H1 (cell line): ENCODE data around the gene ZNF280C. TPM values are rescaled to one million over a fixed set of nuclear protein-coding genes. Genes with fewer than 3 reads are reported as not detected.

Source experiments
- CTCF ChIA-PET: fragments of 300-600 bp; sonication (Branson Sonifier 250); formaldehyde crosslinking; loops from one replicate; lab custom pipeline; 2021; ENCODE audit not compliant: partially characterized antibody; lab: Charles Lee
- POLR2A ChIA-PET: fragments of 300-600 bp; sonication (Branson Sonifier 250); formaldehyde crosslinking; loops from one replicate; lab custom pipeline; 2021; ENCODE audit warnings: inconsistent platforms; ENCODE audit not compliant: partially characterized antibody; lab: Charles Lee
- DNase-seq, 2 experiments: peaks; one replicate each; pipeline versions ENCODE4 v3.0.0 to v3.0.0-alpha.2; 2010 to 2022; ENCODE audit warnings: low spot score in 2 of 2, low read depth in 1 of 2, mixed read lengths in 1 of 2
- FAIRE-seq: peaks from 2 replicates; lab custom pipeline; 2011; peaks lifted over from hg19 to GRCh38; lab: Jason Lieb, UNC
- H2AFZ ChIP-seq: 2 replicates; pipeline ENCODE4 v1.8.1; 2012; ENCODE audit warnings: low read length, inconsistent platforms
- H2AK5ac ChIP-seq: 2 replicates; pipeline ENCODE4 v1.6.1; 2013; ENCODE audit warnings: low read depth, low read length
- H2BK120ac ChIP-seq: replicated peaks from 2 replicates; pipeline ENCODE3; 2013; ENCODE audit warnings: low read depth, low read length, inconsistent platforms
- H2BK12ac ChIP-seq: 2 replicates; pipeline ENCODE4 v1.6.1; 2013; ENCODE audit warnings: low read depth, low read length
- H2BK15ac ChIP-seq: 2 replicates; pipeline ENCODE4 v1.6.1; 2013; ENCODE audit warnings: low read length
- H2BK20ac ChIP-seq: 2 replicates; pipeline ENCODE4 v1.6.1; 2013; ENCODE audit warnings: low read length
- H2BK5ac ChIP-seq: 2 replicates; pipeline ENCODE4 v1.6.1; 2013; ENCODE audit warnings: low read depth, low read length
- H3K14ac ChIP-seq: 2 replicates; pipeline ENCODE4 v1.6.1; 2013; ENCODE audit warnings: inconsistent platforms; ENCODE audit not compliant: insufficient read length
- H3K18ac ChIP-seq: 2 replicates; pipeline ENCODE4 v1.6.1; 2013; ENCODE audit warnings: low read length; ENCODE audit errors: extremely low read depth
- H3K23ac ChIP-seq: 2 replicates; pipeline ENCODE4 v1.6.1; 2013; ENCODE audit warnings: inconsistent platforms; ENCODE audit not compliant: insufficient read length
- H3K23me2 ChIP-seq: 2 replicates; pipeline ENCODE4 v1.6.1; 2013; ENCODE audit warnings: low read depth, low read length
- H3K27ac ChIP-seq: 2 replicates; pipeline ENCODE4 v1.6.1; 2011; ENCODE audit warnings: low read depth, low read length, inconsistent platforms
- H3K27me3 ChIP-seq, 4 experiments: replicated peaks in 1 of 4; 1 replicate in 1 of 4; 2 replicates in 3 of 4; pipeline versions ENCODE4 v1.6.1 to v1.8.1; 2011 to 2013; ENCODE audit warnings: low read length in 3 of 4, mild to moderate bottlenecking in 3 of 4, inconsistent platforms in 2 of 4, mixed read lengths in 2 of 4, moderate library complexity in 1 of 4; ENCODE audit not compliant: control insufficient read depth in 3 of 4, insufficient read depth in 3 of 4; ENCODE audit errors: extremely low read depth in 1 of 4
- H3K36me3 ChIP-seq, 4 experiments: 2 replicates each; pipeline versions ENCODE4 v1.6.1 to v1.8.1; 2011 to 2013; ENCODE audit warnings: mild to moderate bottlenecking in 4 of 4, low read length in 3 of 4, moderate library complexity in 2 of 4, control low read depth in 1 of 4, inconsistent platforms in 1 of 4; ENCODE audit not compliant: insufficient read depth in 4 of 4, control insufficient read depth in 2 of 4
- H3K4ac ChIP-seq: replicated peaks from 2 replicates; pipeline ENCODE3; 2013; ENCODE audit warnings: low read length, low read depth, mixed read lengths, inconsistent platforms; ENCODE audit not compliant: insufficient read length
- H3K4me1 ChIP-seq, 4 experiments: replicated peaks in 1 of 4; 1 replicate in 1 of 4; 2 replicates in 3 of 4; pipeline versions ENCODE4 v1.6.1 to v1.8.1; 2011 to 2013; ENCODE audit warnings: low read length in 3 of 4, inconsistent platforms in 2 of 4, mixed read lengths in 1 of 4; ENCODE audit not compliant: insufficient read depth in 4 of 4, control insufficient read depth in 3 of 4
- H3K4me2 ChIP-seq, 2 experiments: 2 replicates each; pipeline versions ENCODE4 v1.6.1 to v1.8.1; 2011 to 2013; ENCODE audit warnings: low read depth in 2 of 2, low read length in 2 of 2, control low read depth in 1 of 2, inconsistent platforms in 1 of 2, mild to moderate bottlenecking in 1 of 2; ENCODE audit not compliant: insufficient read depth in 1 of 2
- H3K4me3 ChIP-seq, 4 experiments: fragments of 200-600, 300-600 bp in 1 of 4; sonication (generic), shearing (Covaris generic), sonication (Bioruptor Twin) in 1 of 4; 2 replicates each; pipeline versions ENCODE4 v1.5.1 to v1.8.1; 2011 to 2016; ENCODE audit warnings: low read length in 4 of 4, low read depth in 3 of 4, control low read depth in 2 of 4, inconsistent platforms in 2 of 4, mild to moderate bottlenecking in 2 of 4, mixed read lengths in 1 of 4, moderate library complexity in 1 of 4; ENCODE audit not compliant: insufficient read depth in 2 of 4; ENCODE audit errors: extremely low read depth in 1 of 4
- H3K56ac ChIP-seq: replicated peaks from 2 replicates; pipeline ENCODE3; 2013; ENCODE audit warnings: low read depth, mild to moderate bottlenecking, mixed read lengths, low read length, inconsistent platforms; ENCODE audit not compliant: insufficient read length
- H3K79me1 ChIP-seq: 2 replicates; pipeline ENCODE4 v1.6.1; 2013; ENCODE audit warnings: low read depth, low read length, control low read depth
- H3K79me2 ChIP-seq, 2 experiments: 2 replicates each; pipeline versions ENCODE4 v1.6.1 to v1.8.1; 2012 to 2013; ENCODE audit warnings: low read length in 2 of 2, mild to moderate bottlenecking in 2 of 2, inconsistent platforms in 1 of 2; ENCODE audit not compliant: insufficient read depth in 2 of 2, control insufficient read depth in 1 of 2
- H3K9ac ChIP-seq, 4 experiments: replicated peaks in 1 of 4; 1 replicate in 1 of 4; 2 replicates in 3 of 4; pipeline versions ENCODE4 v1.6.1 to v1.8.1; 2011 to 2013; ENCODE audit warnings: low read depth in 3 of 4, low read length in 3 of 4, control low read depth in 2 of 4, mild to moderate bottlenecking in 2 of 4, moderate library complexity in 2 of 4, inconsistent platforms in 1 of 4; ENCODE audit errors: extremely low read depth in 1 of 4
- H3K9me3 ChIP-seq, 2 experiments: 2 replicates each; pipeline versions ENCODE4 v1.6.1 to v1.8.1; 2012 to 2013; ENCODE audit warnings: mild to moderate bottlenecking in 2 of 2, moderate library complexity in 2 of 2, control low read depth in 1 of 2, inconsistent platforms in 1 of 2, low read depth in 1 of 2, low read length in 1 of 2, mixed read lengths in 1 of 2; ENCODE audit not compliant: insufficient read depth in 2 of 2
- H4K20me1 ChIP-seq, 2 experiments: replicated peaks in 1 of 2; 2 replicates each; pipeline versions ENCODE3 to v1.8.1; 2011 to 2013; ENCODE audit warnings: inconsistent platforms in 2 of 2, low read length in 2 of 2, mild to moderate bottlenecking in 1 of 2; ENCODE audit not compliant: insufficient read depth in 2 of 2, control insufficient read depth in 1 of 2
- H4K5ac ChIP-seq: 2 replicates; pipeline ENCODE4 v1.6.1; 2013; ENCODE audit warnings: low read length, low read depth, mixed read lengths, inconsistent platforms; ENCODE audit not compliant: insufficient read length
- H4K8ac ChIP-seq: 2 replicates; pipeline ENCODE4 v1.8.0; 2013; ENCODE audit warnings: mild to moderate bottlenecking, moderate library complexity, low read length, inconsistent platforms; ENCODE audit not compliant: insufficient read depth; ENCODE audit errors: extremely low read depth
- H4K91ac ChIP-seq: replicated peaks from 2 replicates; pipeline ENCODE3; 2013; ENCODE audit warnings: low read length, mixed read lengths, inconsistent platforms; ENCODE audit not compliant: insufficient read length
- CTBP2 ChIP-seq: IDR thresholded peaks from 2 replicates; pipeline ENCODE4 v1.7.0; 2011; ENCODE audit warnings: borderline replicate concordance, mild to moderate bottlenecking, moderate library complexity, mixed read lengths, low read length; ENCODE audit not compliant: insufficient read depth, insufficient read length
- EZH2 ChIP-seq: fragments of 200-600 bp; sonication (generic); IDR thresholded peaks from 2 replicates; pipeline ENCODE4 v1.7.1; 2012; ENCODE audit warnings: low read depth, mild to moderate bottlenecking, moderate library complexity, low read length, inconsistent platforms; ENCODE audit not compliant: severe bottlenecking
- HDAC2 ChIP-seq, 2 experiments: fragments of 300-600 bp in 1 of 2; sonication (generic) in 1 of 2; IDR thresholded peaks; 2 replicates each; pipeline ENCODE4 v1.6.1; 2011 to 2012; ENCODE audit warnings: low read depth in 2 of 2, low read length in 2 of 2, mild to moderate bottlenecking in 2 of 2, moderate library complexity in 2 of 2, borderline replicate concordance in 1 of 2, inconsistent platforms in 1 of 2
- JUN ChIP-seq: IDR thresholded peaks from 2 replicates; pipeline ENCODE4 v1.6.1; 2011; ENCODE audit warnings: low read depth, mild to moderate bottlenecking, improper control_type of control experiment, low read length
- POLR2AphosphoS5 ChIP-seq: IDR thresholded peaks from 2 replicates; pipeline ENCODE4 v1.6.1; 2011; ENCODE audit warnings: low read depth, low read length
- SIN3A ChIP-seq, 2 experiments: IDR thresholded peaks in 1 of 2; conservative IDR thresholded peaks in 1 of 2; 2 replicates each; pipeline ENCODE4 v1.6.1; 2011 to 2012; ENCODE audit warnings: low read length in 2 of 2, improper control_type of control experiment in 1 of 2, low read depth in 1 of 2, mild to moderate bottlenecking in 1 of 2
- TEAD4 ChIP-seq: IDR thresholded peaks from 2 replicates; pipeline ENCODE4 v1.6.1; 2012; ENCODE audit warnings: low read depth, low read length, inconsistent platforms, mixed read lengths
- WGBS, 2 experiments: shearing (Covaris generic) in 1 of 2; methylation state at CpG; one replicate each; pipeline versions ENCODE4 v1.1.6 to v1.1.7; 2013 to 2015; ENCODE audit warnings: low lambda C conversion rate in 2 of 2, mixed read lengths in 2 of 2, inconsistent platforms in 1 of 2, low coverage in 1 of 2, missing lambda C conversion rate in 1 of 2; ENCODE audit not compliant: insufficient replicate concordance in 2 of 2, insufficient coverage in 1 of 2, insufficient read length in 1 of 2; ENCODE audit errors: extremely low coverage in 1 of 2, missing lambda C conversion rate in 1 of 2; 5-methylcytosine and 5-hydroxymethylcytosine counted together
- polyA plus RNA-seq, 7 experiments: library from polyadenylated mRNA; depleted of rRNA in 3 of 7; stranded (reverse) in 5 of 7; unstranded in 2 of 7; fragments of >200 nt in 5 of 7; fragments of 200-250 nt in 2 of 7; gene quantifications; 1 replicate in 5 of 7; 2 replicates in 1 of 7; 4 replicates in 1 of 7; pipeline versions ENCODE4 v1.2.1 to v1.2.3, GENCODE V29; 2011 to 2013; ENCODE audit warnings: missing spikeins in 2 of 7, mixed read lengths in 2 of 7
- total RNA-seq: library from RNA; stranded (reverse); fragmentation: NEBNext Ultra II Directional; extraction: Animal tissue kit (Norgen Biotek cat#: 25700); gene quantifications from 2 replicates; pipeline ENCODE4 v1.2.1, GENCODE V29; 2021
- TF ChIP-seq, protein P1 (sequence below): IDR thresholded peaks from 2 replicates; pipeline ENCODE4 v1.6.1; 2012; ENCODE audit warnings: inconsistent platforms
- TF ChIP-seq, protein P2 (sequence below), 3 experiments: IDR thresholded peaks; 1 replicate in 2 of 3; 2 replicates in 1 of 3; pipeline versions ENCODE4 v1.5.1 to v1.6.1; 2011; ENCODE audit warnings: low read length in 3 of 3, mild to moderate bottlenecking in 3 of 3, inconsistent platforms in 2 of 3, low read depth in 1 of 3, moderate library complexity in 1 of 3; ENCODE audit not compliant: insufficient read depth in 1 of 3; ENCODE audit errors: control extremely low read depth in 1 of 3

ZNF280C gene
- total and polyA plus RNA-seq, 2 of the 8 experiments (the other 6 are each of a cell fraction or from before 2014, with no cell fraction given), result 8.4 to 13.4 TPM

GRCh38 chrX:130260316-130260715 is 8.4 kb downstream of the ZNF280C start:
- Histone ChIP-seq H2AK5ac (no peak overlapping the region), H2BK20ac (no peak overlapping the region), H2BK120ac (no peak overlapping the region), H3K79me2 (peaks cover 0 to 43% of the 10 kb centered on the region in 2 experiments; a peak in 2 of 4 replicates), H3K36me3 (peaks cover 0 to 11% (median 0%) of the 10 kb centered on the region in 4 experiments; a peak in 2 of 8 replicates), H3K27ac (no peak overlapping the region), H3K4me3 (no peak overlapping the region), H3K9me3 (no peaks in the 10 kb centered on the region), H3K4me2 (no peak overlapping the region), H4K91ac (no peak overlapping the region), H3K56ac (no peak overlapping the region), H3K23ac (no peak overlapping the region), H3K23me2 (no peaks in the 10 kb centered on the region), H3K18ac (no peak overlapping the region), H3K4ac (no peak overlapping the region), H3K79me1 (no peaks in the 10 kb centered on the region; the same call in 1 of the 2 replicates), H3K14ac (no peak overlapping the region), H2BK12ac (no peak overlapping the region), H2BK15ac (no peak overlapping the region), H4K5ac (no peak overlapping the region), H2BK5ac (no peak overlapping the region), H3K9ac (no peak overlapping the region), H4K8ac (no peak overlapping the region), H3K4me1 (no peaks in the 10 kb centered on the region), H4K20me1 (no peaks in the 10 kb centered on the region), H3K27me3 (no peaks in the 10 kb centered on the region), H2AFZ (no peak overlapping the region)
- DNase-seq, result no peak
- ChIA-PET CTCF (interaction anchor here (0.6 kb wide), 2 partner anchors 29 to 128 kb away, joined by 3 to 4 read pairs; no protein-coding TSS in a partner anchor), POLR2A (no interaction called here)
- TF ChIP-seq JUN, result no peak
- no peak for TF ChIP-seq CTBP2
- no peak for TF ChIP-seq EZH2
- TF ChIP-seq, protein P1, sequence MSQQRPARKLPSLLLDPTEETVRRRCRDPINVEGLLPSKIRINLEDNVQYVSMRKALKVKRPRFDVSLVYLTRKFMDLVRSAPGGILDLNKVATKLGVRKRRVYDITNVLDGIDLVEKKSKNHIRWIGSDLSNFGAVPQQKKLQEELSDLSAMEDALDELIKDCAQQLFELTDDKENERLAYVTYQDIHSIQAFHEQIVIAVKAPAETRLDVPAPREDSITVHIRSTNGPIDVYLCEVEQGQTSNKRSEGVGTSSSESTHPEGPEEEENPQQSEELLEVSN, result no peak
- TF ChIP-seq, protein P2, sequence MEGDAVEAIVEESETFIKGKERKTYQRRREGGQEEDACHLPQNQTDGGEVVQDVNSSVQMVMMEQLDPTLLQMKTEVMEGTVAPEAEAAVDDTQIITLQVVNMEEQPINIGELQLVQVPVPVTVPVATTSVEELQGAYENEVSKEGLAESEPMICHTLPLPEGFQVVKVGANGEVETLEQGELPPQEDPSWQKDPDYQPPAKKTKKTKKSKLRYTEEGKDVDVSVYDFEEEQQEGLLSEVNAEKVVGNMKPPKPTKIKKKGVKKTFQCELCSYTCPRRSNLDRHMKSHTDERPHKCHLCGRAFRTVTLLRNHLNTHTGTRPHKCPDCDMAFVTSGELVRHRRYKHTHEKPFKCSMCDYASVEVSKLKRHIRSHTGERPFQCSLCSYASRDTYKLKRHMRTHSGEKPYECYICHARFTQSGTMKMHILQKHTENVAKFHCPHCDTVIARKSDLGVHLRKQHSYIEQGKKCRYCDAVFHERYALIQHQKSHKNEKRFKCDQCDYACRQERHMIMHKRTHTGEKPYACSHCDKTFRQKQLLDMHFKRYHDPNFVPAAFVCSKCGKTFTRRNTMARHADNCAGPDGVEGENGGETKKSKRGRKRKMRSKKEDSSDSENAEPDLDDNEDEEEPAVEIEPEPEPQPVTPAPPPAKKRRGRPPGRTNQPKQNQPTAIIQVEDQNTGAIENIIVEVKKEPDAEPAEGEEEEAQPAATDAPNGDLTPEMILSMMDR (IDR thresholded peaks at IDR 0.05; ENCODE audit: control extremely low read depth in 1 of 3, insufficient read depth in 1 of 3, low read depth in 1 of 3, low read length in 3 of 3), result no peak
- no peak for TF ChIP-seq SIN3A (conservative IDR thresholded peaks at IDR 0.05 in 1 of 2, IDR thresholded peaks at IDR 0.05 in 1 of 2; ENCODE audit: low read depth in 1 of 2, low read length in 2 of 2)
- TF ChIP-seq TEAD4, result no peak
- TF ChIP-seq HDAC2 (IDR thresholded peaks at IDR 0.05; ENCODE audit: borderline replicate concordance in 1 of 2, low read depth in 2 of 2, low read length in 2 of 2), result no peak
- no peak for TF ChIP-seq POLR2AphosphoS5
- 96% methylated on average over 2 of the region's 2 CpGs; no CpG with 5 or more reads in 1 of the 2 experiments for WGBS, 2 experiments
- no peak for FAIRE-seq
